GM13976 (cell line): ENCODE results near the gene TTC7B.

Experiments used
- DNase-seq: peaks from one replicate; pipeline ENCODE4 v3.0.0; 2012; ENCODE audit warnings: low spot score
- in situ Hi-C: fragments of 300-500 bp; cut with MboI; formaldehyde crosslinking; loops from one replicate; pipeline ENCODE4 v1.12.0; 2022; ENCODE audit warnings: low sequenced_read_pairs, mixed read lengths, inconsistent platforms; ENCODE audit not compliant: unreplicated experiment
- TF ChIP-seq, protein P1 (sequence below): IDR thresholded peaks from 2 replicates; pipeline ENCODE4 v1.5.1; 2012; ENCODE audit warnings: borderline replicate concordance, mild to moderate bottlenecking; ENCODE audit not compliant: insufficient read depth; ENCODE audit errors: extremely low read depth, missing control alignments, control extremely low read depth

Gene TTC7B

DNA sequence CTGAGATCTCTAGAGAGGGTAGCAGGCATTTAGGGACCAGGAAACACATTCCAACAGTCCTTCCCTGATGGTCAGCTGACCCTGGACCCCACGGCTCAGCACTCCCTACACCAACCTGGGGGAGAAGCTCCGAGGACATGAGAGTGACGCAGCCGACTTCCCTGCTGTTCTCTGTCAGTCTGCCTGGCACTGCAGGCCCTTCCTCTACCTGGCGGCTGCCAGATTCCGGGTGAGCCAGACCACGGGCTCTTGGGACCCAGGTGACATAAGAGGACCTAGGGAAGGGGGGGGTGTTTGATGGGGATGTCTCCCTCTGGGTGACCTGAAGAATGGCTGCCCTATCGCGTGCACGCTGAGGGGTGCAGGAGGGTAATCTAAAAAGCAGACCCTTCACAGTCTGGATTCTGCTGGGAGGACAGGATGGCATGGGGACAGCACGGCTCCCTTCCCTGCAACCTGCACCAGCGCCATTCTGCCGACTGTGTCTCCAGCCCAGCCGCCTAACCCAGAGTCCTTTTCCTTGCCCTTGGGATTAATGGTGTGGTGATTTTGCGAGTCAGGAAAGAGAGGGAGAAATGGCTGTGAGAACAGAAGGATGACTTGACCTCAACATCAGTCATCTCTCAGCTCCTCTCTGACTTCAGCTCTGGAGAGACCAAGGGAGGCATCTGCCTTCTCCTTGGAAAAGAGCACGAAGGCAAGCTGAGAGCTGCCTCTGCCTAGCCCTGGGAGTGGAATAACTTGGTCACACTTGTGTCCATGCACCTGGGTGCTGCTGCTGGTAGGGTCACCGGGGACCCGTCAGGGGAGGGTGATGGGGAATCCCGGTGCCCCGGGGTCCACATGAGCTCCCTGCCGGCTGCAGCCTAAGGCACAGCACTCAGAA, 260.9 kb downstream of the TTC7B start:
- DNase-seq = no peak
- in situ Hi-C loops = no loop called here
- TF ChIP-seq, protein P1, sequence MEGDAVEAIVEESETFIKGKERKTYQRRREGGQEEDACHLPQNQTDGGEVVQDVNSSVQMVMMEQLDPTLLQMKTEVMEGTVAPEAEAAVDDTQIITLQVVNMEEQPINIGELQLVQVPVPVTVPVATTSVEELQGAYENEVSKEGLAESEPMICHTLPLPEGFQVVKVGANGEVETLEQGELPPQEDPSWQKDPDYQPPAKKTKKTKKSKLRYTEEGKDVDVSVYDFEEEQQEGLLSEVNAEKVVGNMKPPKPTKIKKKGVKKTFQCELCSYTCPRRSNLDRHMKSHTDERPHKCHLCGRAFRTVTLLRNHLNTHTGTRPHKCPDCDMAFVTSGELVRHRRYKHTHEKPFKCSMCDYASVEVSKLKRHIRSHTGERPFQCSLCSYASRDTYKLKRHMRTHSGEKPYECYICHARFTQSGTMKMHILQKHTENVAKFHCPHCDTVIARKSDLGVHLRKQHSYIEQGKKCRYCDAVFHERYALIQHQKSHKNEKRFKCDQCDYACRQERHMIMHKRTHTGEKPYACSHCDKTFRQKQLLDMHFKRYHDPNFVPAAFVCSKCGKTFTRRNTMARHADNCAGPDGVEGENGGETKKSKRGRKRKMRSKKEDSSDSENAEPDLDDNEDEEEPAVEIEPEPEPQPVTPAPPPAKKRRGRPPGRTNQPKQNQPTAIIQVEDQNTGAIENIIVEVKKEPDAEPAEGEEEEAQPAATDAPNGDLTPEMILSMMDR = no peak

DNA sequence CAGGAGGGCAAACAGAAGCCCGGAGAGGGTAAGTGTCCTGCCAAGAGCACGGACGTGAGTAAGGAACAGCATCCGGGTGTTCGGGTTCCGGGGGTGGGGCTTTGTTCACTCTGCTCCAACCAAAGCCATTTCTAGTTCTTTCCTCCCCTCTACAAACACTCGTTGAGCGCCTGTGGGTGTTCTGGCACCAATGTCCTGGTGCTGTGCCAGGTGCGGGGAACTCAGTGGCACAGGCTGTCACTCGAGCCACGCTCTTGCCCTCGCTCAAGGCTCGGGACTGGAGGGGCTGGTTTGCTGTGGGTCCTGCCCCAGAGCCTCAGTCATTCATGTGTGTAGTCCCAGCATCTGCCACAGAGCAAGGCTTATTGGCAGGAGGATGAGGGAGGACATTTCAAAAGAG, 261.9 kb downstream of the TTC7B start:
- no peak for DNase-seq
- TF ChIP-seq, protein P1 = no peak
- in situ Hi-C loops = no loop called here

DNA sequence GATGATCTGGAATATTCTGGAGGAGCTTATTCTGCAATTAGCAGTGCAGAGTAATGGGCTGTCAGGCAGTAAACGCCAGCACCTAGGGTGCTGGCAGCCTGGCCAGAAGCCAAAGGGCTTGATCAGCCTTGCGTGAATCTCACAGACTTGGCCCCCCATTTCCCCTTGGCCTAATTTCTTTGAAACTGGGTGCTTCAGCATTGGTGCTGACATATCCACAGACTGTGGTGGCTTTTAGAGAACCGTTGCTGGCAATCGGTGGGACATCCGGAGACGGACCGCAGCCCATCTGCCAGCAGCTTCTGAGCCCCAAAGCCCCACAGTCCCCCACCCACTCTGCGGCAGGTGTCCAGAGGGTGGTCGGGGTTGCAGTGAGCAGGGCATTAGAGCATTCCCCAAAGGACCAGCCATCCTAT, 262.3 kb downstream of the TTC7B start:
- TF ChIP-seq, protein P1 = no peak
- no peak for DNase-seq
- in situ Hi-C loops = no loop called here

DNA sequence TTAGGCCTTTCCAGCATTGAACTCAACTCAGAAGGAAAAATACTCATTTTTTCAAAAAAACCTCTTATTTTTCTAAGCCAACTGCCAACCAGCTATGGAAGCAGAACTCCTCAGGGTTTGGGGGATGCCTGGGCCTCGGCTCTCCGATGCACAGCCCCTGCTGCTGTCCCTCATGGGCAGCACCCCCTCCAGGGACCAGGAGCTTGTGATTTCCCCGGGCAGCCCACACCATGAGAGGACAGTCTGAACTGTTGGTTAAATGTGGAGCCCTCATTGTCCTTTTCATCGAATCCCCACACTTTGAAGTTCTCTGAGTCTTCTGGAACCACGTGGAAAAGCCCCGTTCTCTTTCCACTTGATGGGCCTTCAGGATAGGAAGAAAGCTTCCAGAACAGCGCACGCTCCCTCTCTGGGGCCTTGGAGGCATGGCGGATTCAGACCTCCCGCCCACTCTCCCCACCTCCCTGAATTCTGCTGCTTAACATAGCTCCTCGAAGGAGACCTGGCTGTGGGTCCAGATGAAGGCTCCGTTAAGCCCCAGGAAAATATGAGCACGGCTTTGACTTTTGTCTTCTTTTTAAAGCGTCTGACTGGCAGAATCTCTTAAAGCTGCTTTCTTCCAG, 262.8 kb downstream of the TTC7B start:
- DNase-seq = no peak
- in situ Hi-C loops = no loop called here
- TF ChIP-seq, protein P1 = no peak

DNA sequence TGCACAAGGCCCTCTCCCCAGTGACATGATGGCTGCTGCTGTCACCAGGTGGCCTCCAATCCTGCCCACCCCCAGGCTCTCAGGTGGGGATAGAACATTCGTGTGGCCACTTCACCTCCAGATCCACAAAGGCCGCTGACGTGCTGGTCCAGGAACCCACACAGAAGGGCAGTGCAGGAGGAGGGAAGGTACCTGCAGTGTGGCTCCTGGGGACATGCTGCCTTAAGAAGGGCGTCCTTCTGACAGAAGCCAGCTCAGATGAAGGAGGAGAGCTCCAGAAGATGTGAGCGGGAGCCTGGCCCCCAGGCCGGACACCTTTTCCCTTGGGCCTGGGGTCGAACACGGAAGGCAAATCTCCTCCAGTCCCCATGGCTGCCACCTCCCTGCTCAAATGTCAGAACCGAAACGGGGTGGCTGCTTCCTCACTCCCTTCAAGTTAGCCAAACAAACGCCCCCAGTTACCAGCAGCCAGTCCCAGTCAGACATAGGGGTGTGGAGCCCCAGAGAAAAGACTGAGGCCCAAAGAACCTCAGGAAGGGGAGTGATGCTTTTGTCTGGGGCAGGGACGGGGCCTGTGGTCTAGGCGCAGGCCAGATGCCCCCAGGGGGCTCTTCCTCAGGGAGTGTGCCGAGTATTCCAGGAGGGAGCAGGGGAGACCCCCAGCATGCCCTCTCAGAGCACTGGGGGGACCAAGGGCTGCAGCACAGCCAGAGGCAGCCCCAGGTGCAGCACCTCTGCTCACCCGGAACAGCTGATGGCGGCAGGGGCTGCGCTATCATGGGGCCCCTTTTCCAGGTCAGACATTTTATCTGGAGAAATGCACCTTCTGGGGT, 263.5 kb downstream of the TTC7B start:
- DNase-seq = no peak

More for the DNA sequence above, 263.5 kb downstream of the TTC7B start:
- in situ Hi-C loops = no loop called here
- TF ChIP-seq, protein P1 = no peak
